LNCaP clone FGC (cell line): ENCODE measurements around the gene HNF1A.
"Not testable (repeated sequence)": the region's sequence is repeated elsewhere in the genome, so short reads cannot be mapped to it uniquely, and the experiment has no call there.

ENCODE experiments used
- DNase-seq: peaks from one replicate; pipeline ENCODE4 v3.0.0-alpha.2; 2011; ENCODE audit warnings: low read depth
- H3K4me3 ChIP-seq: 2 replicates; pipeline ENCODE4 v1.5.1; 2011; ENCODE audit warnings: mild to moderate bottlenecking, low read depth, low read length, control low read depth
- TF ChIP-seq, protein P1 (sequence below): IDR thresholded peaks from 2 replicates; pipeline ENCODE4 v1.5.1; 2012; ENCODE audit warnings: mild to moderate bottlenecking; ENCODE audit not compliant: control insufficient read depth, insufficient read depth; ENCODE audit errors: extremely low read depth

The HNF1A gene

DNA sequence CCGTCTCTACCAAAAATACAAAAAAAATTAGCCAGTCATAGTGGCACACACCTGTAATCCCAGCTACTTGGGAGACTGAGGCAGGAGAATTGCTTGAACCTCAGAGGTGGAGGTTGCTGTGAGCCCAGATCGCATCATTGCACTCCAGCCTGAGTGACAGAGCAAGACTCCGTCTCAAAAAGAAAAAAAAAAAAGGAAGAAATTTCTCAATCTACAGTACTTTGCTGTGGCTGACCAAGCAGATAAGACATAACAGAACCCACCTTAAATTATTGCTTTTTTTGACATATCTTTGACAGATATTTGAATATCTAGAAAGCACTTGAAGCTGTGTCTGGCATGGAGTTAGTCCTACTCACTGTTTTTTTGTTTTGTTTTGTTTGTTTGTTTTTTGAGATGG is 34.9 kb upstream of the HNF1A start:
- H3K4me3 ChIP-seq: no peak overlapping the region

DNA sequence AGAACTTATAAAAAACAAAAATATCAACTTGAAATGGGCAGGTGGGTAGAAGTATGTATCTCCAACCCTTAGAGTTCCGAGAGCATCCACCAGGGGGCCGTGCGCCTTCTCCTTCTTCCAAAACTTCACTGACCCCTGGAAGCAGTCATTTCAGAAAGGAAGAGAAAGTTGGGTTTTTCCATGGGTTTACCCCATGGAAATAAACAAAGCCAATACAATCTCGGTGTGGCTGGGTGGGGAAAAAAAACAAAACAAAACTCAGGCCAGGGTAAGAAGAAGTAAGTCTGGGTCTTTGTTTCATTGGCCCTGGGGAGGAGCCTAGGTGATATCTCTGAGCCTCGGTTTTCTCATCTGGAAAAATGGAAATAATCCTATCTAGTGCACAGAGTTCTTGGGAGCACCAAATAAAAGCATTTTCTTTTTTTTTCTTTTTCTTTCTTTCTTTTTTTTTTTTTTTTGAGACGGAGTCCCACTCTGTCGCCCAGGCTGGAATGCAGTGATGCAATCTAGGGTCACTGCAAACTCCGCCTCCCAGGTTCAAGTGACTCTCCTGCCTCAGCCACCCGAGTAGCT is 33.6 kb upstream of the HNF1A start:
- no peak for DNase-seq
- no peak overlapping the region for H3K4me3 ChIP-seq
- TF ChIP-seq, protein P1, sequence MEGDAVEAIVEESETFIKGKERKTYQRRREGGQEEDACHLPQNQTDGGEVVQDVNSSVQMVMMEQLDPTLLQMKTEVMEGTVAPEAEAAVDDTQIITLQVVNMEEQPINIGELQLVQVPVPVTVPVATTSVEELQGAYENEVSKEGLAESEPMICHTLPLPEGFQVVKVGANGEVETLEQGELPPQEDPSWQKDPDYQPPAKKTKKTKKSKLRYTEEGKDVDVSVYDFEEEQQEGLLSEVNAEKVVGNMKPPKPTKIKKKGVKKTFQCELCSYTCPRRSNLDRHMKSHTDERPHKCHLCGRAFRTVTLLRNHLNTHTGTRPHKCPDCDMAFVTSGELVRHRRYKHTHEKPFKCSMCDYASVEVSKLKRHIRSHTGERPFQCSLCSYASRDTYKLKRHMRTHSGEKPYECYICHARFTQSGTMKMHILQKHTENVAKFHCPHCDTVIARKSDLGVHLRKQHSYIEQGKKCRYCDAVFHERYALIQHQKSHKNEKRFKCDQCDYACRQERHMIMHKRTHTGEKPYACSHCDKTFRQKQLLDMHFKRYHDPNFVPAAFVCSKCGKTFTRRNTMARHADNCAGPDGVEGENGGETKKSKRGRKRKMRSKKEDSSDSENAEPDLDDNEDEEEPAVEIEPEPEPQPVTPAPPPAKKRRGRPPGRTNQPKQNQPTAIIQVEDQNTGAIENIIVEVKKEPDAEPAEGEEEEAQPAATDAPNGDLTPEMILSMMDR: peak; percentile 55

More for the DNA sequence above, 34.9 kb upstream of the HNF1A start:
- TF ChIP-seq, protein P1: no peak
- DNase-seq: no peak

DNA sequence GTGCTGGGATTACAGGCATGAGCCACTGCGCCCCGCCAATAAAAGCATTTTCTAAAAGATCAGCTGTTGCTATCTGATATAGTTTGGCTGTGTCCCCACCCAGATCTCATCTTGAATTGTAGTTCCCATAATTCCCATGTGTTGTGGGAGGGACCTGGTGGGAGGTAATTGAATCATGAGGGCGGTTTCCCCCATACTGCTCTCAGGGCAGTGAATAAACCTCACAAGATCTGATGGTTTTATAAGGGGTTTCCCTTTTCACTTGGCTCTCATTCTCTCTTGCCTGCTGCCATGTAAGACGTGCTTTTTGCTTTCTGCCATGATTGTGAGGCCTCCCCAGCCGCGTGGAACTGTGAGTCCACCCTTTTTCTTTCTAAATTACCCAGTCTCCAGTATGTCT is 32.8 kb upstream of the HNF1A start:
- not testable (repeated sequence) for H3K4me3 ChIP-seq, DNase-seq

DNA sequence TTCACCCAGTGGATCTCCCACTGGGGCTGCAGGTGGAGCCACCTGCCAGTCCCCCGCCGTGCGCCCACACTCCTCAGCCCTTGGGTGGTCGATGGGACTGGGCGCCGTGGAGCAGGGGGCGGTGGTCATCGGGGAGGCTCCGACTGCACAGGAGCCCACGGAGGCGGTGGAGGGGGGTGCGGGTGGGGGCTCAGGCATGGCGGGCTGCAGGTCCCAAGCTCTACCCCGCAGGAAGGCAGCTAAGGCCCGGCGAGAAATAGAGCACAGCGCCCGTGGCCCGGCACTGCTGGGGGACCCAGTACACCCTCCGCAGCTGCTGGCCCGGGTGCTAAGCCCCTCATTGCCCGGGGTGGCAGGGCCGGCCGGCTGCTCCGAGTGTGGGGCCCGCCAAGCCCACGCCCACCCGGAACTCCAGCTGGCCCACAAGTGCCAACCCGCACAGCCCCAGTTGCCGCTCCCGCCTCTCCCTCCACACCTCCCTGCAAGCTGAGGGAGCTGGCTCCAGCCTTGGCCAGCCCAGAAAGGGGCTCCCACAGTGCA is 28.0 kb upstream of the HNF1A start:
- not testable (repeated sequence) for H3K4me3 ChIP-seq, DNase-seq

DNA sequence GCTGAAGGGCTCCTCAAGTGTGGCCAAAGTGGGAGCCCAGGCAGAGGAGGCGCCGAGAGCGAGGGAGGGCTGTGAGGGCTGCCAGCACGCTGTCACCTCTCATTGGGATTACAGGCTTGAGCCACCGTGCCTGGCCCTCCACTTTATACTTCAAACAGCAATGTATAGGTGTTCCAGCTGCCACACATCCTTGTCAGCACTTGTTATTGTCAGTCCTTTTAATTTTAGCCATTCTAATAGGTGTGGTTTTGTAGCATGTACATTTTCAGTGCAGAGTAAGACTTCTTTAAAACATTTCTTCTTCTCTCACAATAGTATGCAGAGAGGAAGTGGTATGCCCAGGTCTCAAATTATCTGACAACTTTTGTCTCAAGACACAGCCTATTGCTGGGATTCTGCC is 27.5 kb upstream of the HNF1A start:
- H3K4me3 ChIP-seq: no peak overlapping the region
- no peak for DNase-seq
- TF ChIP-seq, protein P1: no peak

DNA sequence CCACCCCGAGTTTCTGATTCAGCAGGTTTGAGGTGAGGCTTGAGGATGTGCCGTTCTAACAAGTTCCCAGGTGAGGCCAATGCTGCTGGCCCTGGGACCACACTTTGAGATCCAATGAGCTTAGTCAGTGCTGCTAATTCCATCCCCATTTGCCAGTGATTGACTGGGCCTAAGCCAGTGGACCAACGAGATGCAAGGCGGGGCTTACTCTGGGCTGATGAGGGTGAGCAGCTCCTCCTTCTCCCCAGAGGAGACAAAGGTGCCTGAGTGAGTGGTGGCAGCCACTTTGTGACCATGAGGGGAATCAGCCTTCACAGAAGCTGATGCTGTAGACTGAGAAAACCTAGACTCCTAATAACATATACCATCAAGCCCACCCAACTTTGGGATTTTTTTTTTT is 23.1 kb upstream of the HNF1A start:
- H3K4me3 ChIP-seq: no peak overlapping the region
- TF ChIP-seq, protein P1: no peak
- DNase-seq: no peak

DNA sequence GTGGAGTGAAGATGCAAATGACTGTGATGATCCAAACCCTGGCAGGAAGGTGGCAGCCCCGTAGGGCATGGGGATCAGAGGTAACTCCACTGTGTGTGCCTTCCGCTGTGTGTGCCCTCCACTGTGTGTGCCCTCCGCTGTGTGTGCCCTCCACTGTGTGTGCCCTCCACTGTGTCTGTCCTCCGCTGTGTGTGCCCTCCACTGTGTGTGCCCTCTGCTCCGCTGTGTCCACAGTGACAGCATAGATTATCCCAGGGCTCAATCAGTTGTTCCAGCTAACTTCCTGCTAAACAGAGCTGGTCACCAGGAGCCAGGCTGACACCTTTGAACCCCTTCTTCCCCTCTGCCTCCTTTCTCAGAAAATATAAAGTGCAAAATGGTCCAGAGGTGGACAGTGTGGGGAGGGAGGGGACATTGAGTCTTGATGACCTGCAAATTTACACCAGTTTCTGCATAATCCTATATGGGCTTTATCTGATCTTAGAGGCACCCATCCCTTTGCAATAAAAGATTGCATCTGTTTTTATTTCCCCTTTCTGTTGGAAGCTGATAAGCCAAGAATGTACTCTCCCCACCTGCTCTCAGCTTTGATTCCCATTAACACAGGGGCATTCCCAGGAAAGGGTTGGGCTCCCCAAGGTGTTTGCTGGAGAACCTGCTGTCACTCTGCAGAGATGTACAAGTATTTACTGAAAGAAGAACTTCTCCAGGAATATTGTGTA is 21.6 kb upstream of the HNF1A start:
- H3K4me3 ChIP-seq: no peak overlapping the region
- DNase-seq: no peak
- TF ChIP-seq, protein P1: no peak
